ENCODE data around the gene GALNT14. TPM values are rescaled to one million over a fixed set of nuclear protein-coding genes. Genes with fewer than 3 reads are reported as not detected.

GALNT14 gene
- total and polyA plus RNA-seq, 10 of the 15 experiments (the other 5 are each of a cell fraction or from before 2014, with no cell fraction given), result 3.7 to 17.8 (median 6.0) TPM

DNA sequence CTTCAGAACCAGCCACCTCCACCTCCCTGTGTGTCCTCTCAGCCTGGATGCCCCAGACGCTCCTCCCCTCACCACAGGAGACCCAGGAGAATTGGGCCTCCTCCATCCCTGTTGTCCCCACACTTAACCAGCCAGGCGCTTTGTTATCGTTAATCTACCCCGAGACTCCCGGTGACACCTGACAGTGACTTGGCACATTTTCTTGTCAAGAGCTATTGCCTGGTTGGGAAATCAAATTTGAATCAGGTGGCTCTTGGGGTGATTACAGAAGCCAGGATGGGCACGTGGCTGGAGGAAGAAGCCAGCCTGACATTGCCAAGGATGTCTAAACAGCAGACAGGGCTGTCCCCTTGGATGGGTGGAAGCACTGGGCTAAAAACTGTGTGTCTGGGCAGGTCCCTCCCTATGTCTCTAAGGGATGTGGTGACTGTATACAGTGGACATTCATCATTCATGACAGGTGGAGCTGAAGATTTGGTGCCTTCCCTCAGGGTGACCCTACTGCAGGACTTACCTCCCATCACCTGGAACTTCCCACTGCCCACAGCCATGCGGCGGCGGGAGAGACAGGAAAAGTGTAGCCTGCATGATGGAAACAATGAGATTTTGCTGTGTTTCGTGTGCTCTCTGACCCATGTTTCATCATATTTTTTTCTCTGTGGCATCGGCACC lies 173.8 kb downstream of the GALNT14 start:
- ATAC-seq (no peak), DNase-seq (ENCODE audit: low read depth, low spot score) (no peak), FAIRE-seq (no peak)
- no peak overlapping the region for H3K4me2 ChIP-seq (ENCODE audit: control insufficient read depth, insufficient read depth)
- BruUV-seq (replicated peaks), result no TSS peak
- H3K27ac ChIP-seq (ENCODE audit: control insufficient read depth, insufficient read depth), result no peak overlapping the region
- no peaks in the 10 kb centered on the region for H4K20me1 ChIP-seq (ENCODE audit: control insufficient read depth, insufficient read depth)
- 58% methylated on average over 11 of the region's 11 CpGs for WGBS (ENCODE audit: insufficient coverage, insufficient replicate concordance, low lambda C conversion rate, missing lambda C conversion rate)
- in situ Hi-C loops (cut with MboI), result no loop called here
- intact Hi-C loops (cut with micrococcal nuclease; ENCODE audit: unreplicated experiment), result no loop called here
- SMC1A ChIA-PET (ENCODE audit: uncharacterized antibody, unreplicated experiment), result no interaction called here
- no peak overlapping the region for H3K9ac ChIP-seq (ENCODE audit: control insufficient read depth, insufficient read depth, low read length)
- H3K9me3 ChIP-seq (replicated peaks; ENCODE audit: control insufficient read depth, insufficient read depth, low read length), result no peaks in the 10 kb centered on the region
- RAD21 ChIA-PET (ENCODE audit: unreplicated experiment), result no interaction called here
- POLR2A ChIA-PET, result no interaction called here
- no peak overlapping the region for H2AFZ ChIP-seq (ENCODE audit: control insufficient read depth, low read depth, low read length)
- no peaks in the 10 kb centered on the region for H3K4me1 ChIP-seq (ENCODE audit: control insufficient read depth, insufficient read depth, low read length)
- no peak overlapping the region for H3K4me3 ChIP-seq
- no peaks in the 10 kb centered on the region; a peak in 2 of 4 replicates for H3K36me3 ChIP-seq (ENCODE audit: control insufficient read depth in 2 of 2, insufficient read depth in 2 of 2, low read length in 1 of 2)
- CTCF ChIA-PET, result interaction anchor here (0.6 kb wide), 1 partner anchor 1162 kb away, joined by 3 read pairs; no protein-coding TSS in a partner anchor
- H3K27me3 ChIP-seq (replicated peaks in 1 of 2; ENCODE audit: control insufficient read depth in 2 of 2, insufficient read depth in 2 of 2, low read length in 1 of 2), result no peaks in the 10 kb centered on the region; a peak in 3 of 4 replicates
- H3K79me2 ChIP-seq (ENCODE audit: control insufficient read depth, insufficient read depth, low read length), result no peaks in the 10 kb centered on the region
- TF ChIP-seq ESRRA (IDR thresholded peaks at IDR 0.05; ENCODE audit: low read length) (no peak), SRF (IDR thresholded peaks at IDR 0.05; ENCODE audit: low read depth in 2 of 2, low read length in 2 of 2) (no peak), BMI1 (IDR thresholded peaks at IDR 0.05; ENCODE audit: borderline replicate concordance) (no peak), BCL3 (IDR thresholded peaks at IDR 0.05; ENCODE audit: borderline replicate concordance, insufficient read depth, low read depth, low read length, poor library complexity, severe bottlenecking) (no peak), GABPA (IDR thresholded peaks at IDR 0.05; ENCODE audit: low read depth) (no peak), SMARCA5 (IDR thresholded peaks at IDR 0.05) (no peak), JUNB (IDR thresholded peaks at IDR 0.05) (no peak), ZNF217 (IDR thresholded peaks at IDR 0.05) (no peak), ZNF687 (IDR thresholded peaks at IDR 0.05) (no peak), SIN3A (IDR thresholded peaks at IDR 0.05; ENCODE audit: low read depth, low read length) (no peak), SUZ12 (IDR thresholded peaks at IDR 0.05; ENCODE audit: unreplicated experiment) (no peak), NR2C2 (IDR thresholded peaks at IDR 0.05; ENCODE audit: borderline replicate concordance, control insufficient read depth, insufficient read length, low read depth) (no peak), SPI1 (IDR thresholded peaks at IDR 0.05; ENCODE audit: borderline replicate concordance, insufficient read depth, low read depth, low read length) (no peak), RBBP5 (conservative IDR thresholded peaks at IDR 0.05) (no peak)
- TF ChIP-seq, protein P1, sequence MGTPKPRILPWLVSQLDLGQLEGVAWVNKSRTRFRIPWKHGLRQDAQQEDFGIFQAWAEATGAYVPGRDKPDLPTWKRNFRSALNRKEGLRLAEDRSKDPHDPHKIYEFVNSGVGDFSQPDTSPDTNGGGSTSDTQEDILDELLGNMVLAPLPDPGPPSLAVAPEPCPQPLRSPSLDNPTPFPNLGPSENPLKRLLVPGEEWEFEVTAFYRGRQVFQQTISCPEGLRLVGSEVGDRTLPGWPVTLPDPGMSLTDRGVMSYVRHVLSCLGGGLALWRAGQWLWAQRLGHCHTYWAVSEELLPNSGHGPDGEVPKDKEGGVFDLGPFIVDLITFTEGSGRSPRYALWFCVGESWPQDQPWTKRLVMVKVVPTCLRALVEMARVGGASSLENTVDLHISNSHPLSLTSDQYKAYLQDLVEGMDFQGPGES (IDR thresholded peaks at IDR 0.05), result no peak
- TF ChIP-seq, protein P2, sequence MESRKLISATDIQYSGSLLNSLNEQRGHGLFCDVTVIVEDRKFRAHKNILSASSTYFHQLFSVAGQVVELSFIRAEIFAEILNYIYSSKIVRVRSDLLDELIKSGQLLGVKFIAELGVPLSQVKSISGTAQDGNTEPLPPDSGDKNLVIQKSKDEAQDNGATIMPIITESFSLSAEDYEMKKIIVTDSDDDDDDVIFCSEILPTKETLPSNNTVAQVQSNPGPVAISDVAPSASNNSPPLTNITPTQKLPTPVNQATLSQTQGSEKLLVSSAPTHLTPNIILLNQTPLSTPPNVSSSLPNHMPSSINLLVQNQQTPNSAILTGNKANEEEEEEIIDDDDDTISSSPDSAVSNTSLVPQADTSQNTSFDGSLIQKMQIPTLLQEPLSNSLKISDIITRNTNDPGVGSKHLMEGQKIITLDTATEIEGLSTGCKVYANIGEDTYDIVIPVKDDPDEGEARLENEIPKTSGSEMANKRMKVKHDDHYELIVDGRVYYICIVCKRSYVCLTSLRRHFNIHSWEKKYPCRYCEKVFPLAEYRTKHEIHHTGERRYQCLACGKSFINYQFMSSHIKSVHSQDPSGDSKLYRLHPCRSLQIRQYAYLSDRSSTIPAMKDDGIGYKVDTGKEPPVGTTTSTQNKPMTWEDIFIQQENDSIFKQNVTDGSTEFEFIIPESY (IDR thresholded peaks at IDR 0.05), result no peak
